Cerebellar cortex (tissue), 1 donor: Measurements from ENCODE around the gene KCP.
A peak's percentile ranks its signal among the peaks of the same experiment; 100 is the strongest.
"Not testable (repeated sequence)": the region's sequence is repeated elsewhere in the genome, so short reads cannot be mapped to it uniquely, and the experiment has no call there.

Experiments
- DNase-seq: peaks from one replicate; pipeline ENCODE4 v3.0.0-alpha.2; 2015; ENCODE audit warnings: low spot score

Gene KCP

GRCh38 chr7:128921866-128922440 is 11.4 kb upstream of the KCP start:
- no peak for DNase-seq

DNA sequence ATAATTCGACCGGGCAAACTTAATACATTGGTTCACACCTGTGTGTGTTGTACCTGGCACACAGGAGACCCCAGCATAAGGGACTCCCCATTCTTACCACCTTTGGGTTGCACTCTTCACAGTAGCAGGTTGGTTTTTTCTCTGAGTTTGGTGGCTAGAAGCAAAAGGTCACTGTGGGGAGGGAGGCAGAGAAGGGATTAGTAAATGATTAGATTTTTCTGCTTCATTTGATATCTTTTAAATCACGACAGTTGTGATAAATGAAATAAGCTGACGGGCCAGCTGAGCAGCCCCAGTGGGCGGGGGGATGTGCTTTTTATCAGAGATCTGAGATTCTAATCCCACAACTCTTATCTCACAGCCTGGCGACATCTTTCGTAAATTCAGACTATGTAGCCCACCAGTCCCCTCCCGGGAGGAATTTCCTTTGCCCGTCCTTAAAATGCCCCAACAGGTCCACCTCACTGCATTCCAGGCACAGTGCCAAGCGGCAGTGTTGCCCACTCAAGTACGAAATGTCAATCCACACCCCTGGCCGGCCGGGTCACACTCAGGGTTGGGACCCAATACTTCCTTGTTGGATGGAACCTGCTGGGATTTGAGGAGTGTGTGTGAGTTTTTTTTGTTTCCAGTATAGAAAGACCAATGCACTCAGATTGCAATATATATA is 10.5 kb upstream of the KCP start:
- DNase-seq = no peak

DNA sequence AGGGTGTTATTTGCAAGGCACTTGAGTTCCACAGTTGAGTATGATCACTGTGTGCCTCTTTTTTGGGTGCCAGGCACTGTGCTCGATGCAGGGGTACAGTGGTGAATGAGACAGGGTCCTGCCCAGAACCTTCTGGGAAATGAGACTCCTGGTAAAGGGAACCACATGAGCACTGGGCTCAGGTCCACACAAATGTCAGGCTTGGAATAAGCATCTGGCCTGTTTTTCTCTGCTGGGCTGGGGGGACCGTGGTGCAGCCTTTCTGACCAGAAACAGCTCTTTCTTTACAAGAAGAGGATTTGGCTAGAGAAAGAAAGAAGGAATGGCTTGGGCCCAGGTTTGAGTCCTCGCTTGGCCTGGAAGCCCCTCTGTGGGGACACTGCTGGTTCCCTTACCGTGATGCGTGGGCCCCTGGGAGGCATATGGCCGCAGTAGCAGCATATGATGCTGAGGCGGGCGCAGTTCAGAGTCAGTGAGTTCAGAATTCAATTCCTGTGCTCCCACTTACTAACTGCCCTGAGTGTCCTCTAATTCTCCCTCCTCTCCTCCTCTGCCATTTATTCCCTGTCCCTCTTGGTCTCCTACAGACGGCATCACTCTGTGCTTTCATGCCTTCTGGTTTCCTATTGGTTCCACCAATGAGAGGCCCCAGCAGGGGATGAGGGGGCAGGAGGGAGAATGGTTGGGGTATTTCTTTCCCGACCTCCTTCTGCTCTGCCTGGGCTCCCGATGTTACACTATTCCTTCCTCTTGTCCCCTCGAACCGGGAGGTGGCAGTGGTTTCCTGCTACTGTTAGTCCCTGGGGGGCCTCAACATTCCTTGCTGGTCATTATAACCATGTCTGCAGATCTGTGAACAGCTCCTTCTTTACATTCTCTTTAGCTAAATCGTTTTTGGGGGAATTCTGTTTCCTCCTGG is 9.6 kb upstream of the KCP start:
- no peak for DNase-seq

GRCh38 chr7:128919241-128919640 is 8.7 kb upstream of the KCP start:
- no peak for DNase-seq

DNA sequence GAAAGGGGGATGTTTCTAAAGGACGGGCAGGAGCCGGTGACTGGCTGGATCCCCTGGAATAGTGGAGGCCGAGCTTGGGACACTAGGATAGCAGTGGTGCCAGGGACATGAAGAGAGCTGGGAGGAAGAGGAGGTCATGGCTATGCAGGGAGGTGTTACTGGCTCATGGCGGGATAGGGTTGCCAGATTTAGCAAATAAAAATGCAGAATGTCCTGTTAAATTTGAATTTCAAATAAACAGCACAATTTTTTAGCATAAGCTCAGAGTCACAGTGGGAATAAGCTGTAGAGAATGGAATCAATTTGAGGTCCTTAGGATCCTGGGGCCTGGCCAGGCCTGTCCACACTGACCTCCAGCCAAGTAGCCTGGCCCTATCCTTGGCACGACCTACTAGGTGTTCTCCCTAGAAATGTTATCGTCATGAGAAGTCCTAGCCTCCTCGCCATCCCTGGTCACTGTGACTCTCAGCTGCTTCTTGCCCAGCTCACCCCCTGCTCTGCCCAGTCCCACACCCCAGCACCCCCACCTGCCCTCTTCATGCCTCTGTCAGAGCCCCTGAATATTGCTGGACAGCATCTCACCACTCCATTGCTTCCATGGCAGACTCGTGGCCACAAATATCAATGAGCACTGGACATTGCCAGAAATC is 7.6 kb upstream of the KCP start:
- no peak for DNase-seq

- DNase-seq = no peak
These were observed 6.6 kb upstream of the KCP start for GRCh38 chr7:128917122-128917521.

DNA sequence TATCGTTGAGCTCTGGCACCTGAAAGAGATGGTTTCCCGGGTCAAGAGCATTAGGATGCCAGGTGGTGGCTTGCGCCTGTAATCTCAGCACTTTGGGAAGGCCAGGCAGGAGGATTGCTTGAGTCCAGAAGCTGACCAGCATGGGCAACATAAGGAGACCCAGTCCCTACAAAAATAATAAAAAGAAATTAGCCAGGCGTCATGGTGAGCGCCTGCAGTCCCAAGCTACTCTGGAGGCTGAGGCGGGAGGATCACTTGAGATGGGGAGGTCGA is 6.1 kb upstream of the KCP start:
- DNase-seq = no peak

DNA sequence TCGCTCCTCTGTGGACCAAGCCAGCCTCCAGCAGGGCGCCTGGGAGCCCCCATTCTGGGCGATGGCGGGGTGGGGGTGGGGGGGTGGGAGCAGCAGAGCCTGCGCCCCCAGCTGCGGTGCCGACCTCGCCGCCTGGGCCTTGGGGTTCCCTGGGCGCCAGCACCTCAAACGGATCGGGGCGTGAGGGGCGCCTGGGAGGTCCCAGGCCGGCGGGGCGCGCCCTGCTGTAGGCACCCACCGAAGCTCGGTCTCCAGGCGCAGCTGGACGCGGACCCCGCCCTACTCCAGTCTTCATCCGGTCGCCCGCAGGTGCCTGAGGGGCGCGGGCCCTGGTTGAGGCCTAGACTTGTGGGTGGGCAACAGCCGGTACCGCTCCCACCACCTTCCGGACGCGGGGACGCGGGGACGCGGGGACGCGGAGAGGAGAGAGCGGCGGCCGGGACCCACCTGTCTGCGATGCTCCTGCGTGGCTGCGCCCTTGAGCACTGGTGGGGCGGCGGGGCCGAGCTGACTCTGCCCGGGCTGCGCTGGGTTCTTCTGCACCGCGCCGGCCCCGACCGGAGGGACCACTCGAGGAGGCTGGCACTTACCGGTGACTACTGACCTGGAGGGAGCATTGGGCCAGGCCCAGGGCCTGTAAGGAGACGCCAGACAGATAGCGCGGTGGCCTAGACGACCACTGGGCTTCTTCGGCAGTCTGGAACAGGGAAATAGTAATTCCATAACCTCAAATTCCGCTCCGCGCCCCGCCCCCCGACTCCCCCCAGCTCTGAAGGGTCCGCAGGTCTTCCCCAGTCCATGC is 5.5 kb upstream of the KCP start:
- no peak for DNase-seq

- no peak for DNase-seq
These were observed 4.8 kb upstream of the KCP start for GRCh38 chr7:128915271-128915819.

DNA sequence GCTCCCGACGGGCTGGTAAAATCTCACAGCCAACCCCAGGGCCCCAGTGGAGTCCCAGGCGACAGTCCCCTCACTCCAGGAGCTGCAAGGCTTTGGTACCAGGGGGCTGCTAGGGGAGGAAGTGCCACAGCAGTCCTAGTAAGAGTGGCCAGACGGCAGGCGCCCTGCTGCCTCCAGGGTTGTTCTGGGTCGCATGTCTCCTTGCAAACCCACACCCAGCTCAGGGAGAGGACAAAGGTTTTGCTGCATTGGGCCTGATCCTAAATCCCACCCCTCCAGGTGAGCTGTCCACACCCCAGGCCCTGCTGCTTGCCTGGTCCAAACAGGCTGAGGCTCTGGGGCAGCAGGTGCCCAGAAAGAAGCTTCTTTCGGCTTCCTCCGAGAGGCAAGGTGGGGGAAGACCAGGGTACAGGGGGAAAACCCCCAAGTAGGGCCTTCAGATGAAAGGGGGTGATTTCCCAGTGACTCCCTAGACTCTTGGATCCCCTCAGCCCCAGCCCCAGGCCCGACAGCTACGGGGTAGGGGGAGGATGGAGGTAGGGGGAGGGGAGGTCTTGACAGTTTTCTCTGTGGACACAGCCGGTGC is 4.2 kb upstream of the KCP start:
- no peak for DNase-seq

GRCh38 chr7:128913870-128914565 is 3.5 kb upstream of the KCP start:
- no peak for DNase-seq

- not testable (repeated sequence) for DNase-seq
These were observed 2.4 kb upstream of the KCP start for GRCh38 chr7:128912709-128913495.

GRCh38 chr7:128912281-128912680 is 1.8 kb upstream of the KCP start:
- no peak for DNase-seq

GRCh38 chr7:128911423-128912031 is 1.0 kb upstream of the KCP start:
- peak; percentile 82 for DNase-seq

DNA sequence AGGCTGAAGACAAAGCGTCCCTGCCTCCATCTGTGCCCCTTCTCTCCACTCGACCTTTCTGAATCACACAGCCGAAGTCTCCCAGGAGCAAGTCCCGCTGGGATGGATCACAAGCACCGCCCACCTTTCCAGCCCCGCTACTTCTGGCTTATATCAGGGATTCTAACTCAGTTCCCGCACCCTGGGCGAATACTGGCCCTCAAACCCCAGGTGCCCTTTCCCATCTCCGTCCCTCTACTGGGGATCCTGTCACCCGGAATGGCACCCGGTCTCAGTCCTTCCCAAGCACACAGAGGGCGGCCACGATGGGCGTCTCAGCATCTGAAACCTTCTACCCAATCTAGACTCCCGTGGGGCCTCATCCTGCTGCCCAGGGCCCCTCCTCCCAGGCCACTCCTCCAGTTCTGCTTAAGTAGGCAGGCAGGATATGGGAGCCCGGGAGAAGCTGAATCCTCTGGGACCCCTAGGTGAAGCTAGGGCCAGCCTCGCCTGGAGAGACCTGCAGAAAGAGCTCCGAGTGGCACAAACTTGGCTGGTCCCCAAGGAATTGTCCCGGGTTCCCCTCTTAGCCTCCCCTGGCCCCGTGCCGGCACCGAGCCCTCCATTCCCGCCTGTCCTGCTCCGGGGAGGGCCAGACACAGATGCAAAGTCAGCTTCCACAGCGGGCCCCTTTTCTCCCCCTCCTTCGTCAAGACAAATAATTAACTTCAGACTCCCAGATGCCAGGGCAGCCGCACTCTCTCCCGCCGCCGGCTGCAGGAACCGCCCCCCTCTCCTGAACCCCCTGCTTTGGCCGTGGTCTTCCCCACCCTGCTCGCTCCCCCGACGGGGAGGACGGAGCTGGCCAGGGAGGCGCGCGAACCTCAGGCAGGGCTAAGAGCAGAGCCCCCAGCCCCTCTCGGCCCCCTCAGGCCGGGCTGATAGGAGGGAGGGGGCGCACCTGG is 612 bp downstream of the KCP start:
- DNase-seq = peak; percentile 68

DNA sequence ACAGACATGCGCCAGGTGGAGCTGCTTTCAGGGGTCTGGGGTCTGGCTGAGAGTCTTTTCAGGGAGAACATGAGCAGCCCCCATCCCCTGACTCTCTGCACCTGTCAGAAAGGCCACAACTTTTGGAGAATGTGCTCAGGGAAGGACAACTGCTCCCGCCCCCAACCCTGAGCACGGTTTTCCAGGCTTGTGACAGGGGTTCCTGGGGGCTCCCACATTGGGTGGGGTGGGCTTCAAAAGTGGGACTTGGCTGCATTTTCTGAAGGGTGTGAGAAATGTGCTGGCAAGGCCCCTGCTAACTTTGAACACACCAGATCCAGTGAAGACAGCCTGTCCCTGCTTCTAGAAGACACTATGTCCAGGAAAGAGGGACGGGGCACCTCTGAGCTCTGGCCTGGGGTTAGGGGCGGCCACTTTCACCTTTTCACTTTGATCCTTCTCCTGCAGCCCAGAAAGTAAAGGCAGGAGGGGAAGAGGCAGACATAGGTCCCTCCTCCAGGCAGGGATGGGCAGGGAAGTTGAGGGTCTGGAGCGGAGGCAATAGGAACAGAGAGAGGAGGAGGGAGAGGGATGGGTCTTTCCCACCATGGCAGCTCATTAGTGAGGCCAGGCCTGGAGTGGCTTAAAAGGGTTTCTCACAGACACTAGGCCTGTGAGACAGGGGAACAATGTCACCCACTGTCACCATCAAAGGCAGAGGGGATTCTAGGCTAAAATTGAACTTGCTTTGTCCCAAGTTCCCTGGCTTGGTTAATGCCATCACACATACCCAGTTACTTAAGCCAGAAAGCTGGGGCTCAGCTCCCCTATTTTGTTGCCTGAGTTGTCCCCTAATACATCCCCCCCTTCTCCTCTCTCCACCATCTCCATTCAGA is 1.5 kb downstream of the KCP start:
- no peak for DNase-seq
